DMS114 treated with DMSO at 0.1 percent for 48 hours (cell line): ENCODE data around the gene CIROP.
"Not testable (repeated sequence)": the region's sequence is repeated elsewhere in the genome, so short reads cannot be mapped to it uniquely, and the experiment has no call there.

Experiments used
- DNase-seq: peaks from one replicate; lab custom pipeline; 2025; ENCODE audit not compliant: unreplicated experiment; lab: John Stamatoyannopoulos, UW

Gene CIROP

GRCh38 chr14:23114120-23114458 is 9.3 kb upstream of the CIROP start:
- no peak for DNase-seq

GRCh38 chr14:23113431-23114119 is 8.8 kb upstream of the CIROP start:
- DNase-seq: no peak

GRCh38 chr14:23112359-23113178 is 7.8 kb upstream of the CIROP start:
- no peak for DNase-seq

GRCh38 chr14:23110579-23111365 is 6.0 kb upstream of the CIROP start:
- DNase-seq: no peak

GRCh38 chr14:23109769-23110168 is 5.0 kb upstream of the CIROP start:
- no peak for DNase-seq

- not testable (repeated sequence) for DNase-seq
Observed at GRCh38 chr14:23108169-23108568, 3.4 kb upstream of the CIROP start.

- not testable (repeated sequence) for DNase-seq
Observed at GRCh38 chr14:23107620-23108019, 2.8 kb upstream of the CIROP start.

GRCh38 chr14:23106747-23107045 is 1.9 kb upstream of the CIROP start:
- no peak for DNase-seq

- DNase-seq: no peak
Observed at GRCh38 chr14:23105348-23105824, 597 bp upstream of the CIROP start.

GRCh38 chr14:23104070-23104590 is 659 bp downstream of the CIROP start:
- DNase-seq: no peak

GRCh38 chr14:23103581-23103980 is 1.2 kb downstream of the CIROP start:
- no peak for DNase-seq

GRCh38 chr14:23102801-23103200 is 2.0 kb downstream of the CIROP start:
- DNase-seq: no peak

GRCh38 chr14:23101986-23102625 is 2.7 kb downstream of the CIROP start:
- DNase-seq: no peak

- DNase-seq: no peak
Observed at GRCh38 chr14:23101213-23101970, 3.4 kb downstream of the CIROP start.

- DNase-seq: no peak
Observed at GRCh38 chr14:23099212-23099861, 5.5 kb downstream of the CIROP start.

- DNase-seq: no peak
Observed at GRCh38 chr14:23097786-23098185, 7.0 kb downstream of the CIROP start.

- DNase-seq: no peak
Observed at GRCh38 chr14:23095196-23096108, 9.3 kb downstream of the CIROP start, which contains the start of gene C14orf119. C14orf119 (plus strand) TSS chr14:23095505; CDS start chr14:23097659, 2,154 bp downstream.

- DNase-seq: no peak
Observed at GRCh38 chr14:23094666-23095195, 10.1 kb downstream of the CIROP start, which contains the start of gene ACIN1. ACIN1 (minus strand) TSS chr14:23095136; CDS start chr14:23095112, 24 bp downstream.
